Panc1 (cell line): ENCODE data around the gene ATIC.

Experiments
- CTCF ChIP-seq: fragments of 450-650 bp; IDR thresholded peaks from 2 replicates; pipeline ENCODE4 v1.5.1; 2017; ENCODE audit warnings: mild to moderate bottlenecking
- POLR2AphosphoS5 ChIP-seq: IDR thresholded peaks from 2 replicates; pipeline ENCODE4 v1.6.1; 2012; ENCODE audit warnings: mild to moderate bottlenecking, low read depth, low read length, moderate library complexity
- REST ChIP-seq, 2 experiments: IDR thresholded peaks; 2 replicates each; pipeline ENCODE4 v1.6.1; 2011 to 2012; ENCODE audit warnings: low read depth in 2 of 2, control low read depth in 1 of 2, low read length in 1 of 2, mild to moderate bottlenecking in 1 of 2, moderate library complexity in 1 of 2; ENCODE audit not compliant: insufficient read depth in 1 of 2
- SIN3A ChIP-seq: IDR thresholded peaks from 2 replicates; pipeline ENCODE4 v1.6.1; 2012; ENCODE audit warnings: low read depth, mild to moderate bottlenecking, low read length, moderate library complexity, borderline replicate concordance; ENCODE audit not compliant: insufficient read depth

GRCh38 chr2:215358312-215358845 is 46.5 kb downstream of the ATIC start:
- TF ChIP-seq CTCF (no peak), POLR2AphosphoS5 (no peak), SIN3A (no peak), REST (IDR thresholded peaks at IDR 0.05; ENCODE audit: insufficient read depth in 1 of 2, low read depth in 2 of 2, low read length in 1 of 2) (no peak)
